Measurements from ENCODE around the gene MIOX. TPM values are rescaled to one million over a fixed set of nuclear protein-coding genes. Genes with fewer than 3 reads are reported as not detected.
A peak's percentile ranks its signal among the peaks of the same experiment; 100 is the strongest.

MIOX gene
- polyA plus RNA-seq, 3 donors = 2.4 to 13.6 (median 3.0) TPM

DNA sequence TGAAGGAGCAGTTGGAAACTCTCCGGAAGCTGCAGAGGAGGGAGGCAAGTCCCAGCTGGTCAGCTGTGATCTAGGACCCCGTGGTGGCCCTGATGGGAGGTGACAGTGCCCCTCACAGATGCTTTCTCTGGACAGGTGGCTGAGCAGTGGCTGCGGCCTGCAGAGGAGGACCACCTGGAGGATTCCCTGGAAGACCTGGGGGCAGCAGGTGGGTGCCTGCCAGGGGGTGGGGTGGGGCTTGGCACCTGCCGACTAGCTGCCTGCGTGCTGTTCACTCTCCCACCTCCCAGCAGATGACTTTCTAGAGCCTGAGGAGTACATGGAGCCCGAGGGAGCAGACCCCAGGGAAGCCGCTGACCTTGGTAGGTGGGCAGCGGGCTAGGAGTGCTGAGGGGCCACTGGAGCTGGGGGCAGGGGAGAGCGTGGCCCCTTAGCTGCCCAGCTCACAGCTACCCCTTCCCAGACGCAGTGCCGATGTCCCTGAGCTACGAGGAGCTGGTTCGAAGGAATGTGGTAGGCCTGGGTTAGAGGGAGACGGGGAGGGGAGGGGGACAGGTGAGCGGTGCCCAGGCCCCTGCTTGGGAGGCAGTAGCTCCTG is 35.6 kb downstream of the MIOX start:
- DNase-seq (ENCODE audit: extremely low read depth in 1 of 11, low read depth in 9 of 11, low spot score in 4 of 11) = no peak

GRCh38 chr22:50522806-50523438 is 36.3 kb downstream of the MIOX start:
- no peak for DNase-seq (ENCODE audit: extremely low read depth in 1 of 11, low read depth in 9 of 11, low spot score in 4 of 11)

GRCh38 chr22:50523458-50523805 is 36.8 kb downstream of the MIOX start:
- no peak for DNase-seq (ENCODE audit: extremely low read depth in 1 of 11, low read depth in 9 of 11, low spot score in 4 of 11)

GRCh38 chr22:50523806-50524675 is 37.4 kb downstream of the MIOX start:
- no peak for DNase-seq (ENCODE audit: extremely low read depth in 1 of 11, low read depth in 9 of 11, low spot score in 4 of 11)

GRCh38 chr22:50524676-50525103 is 38.0 kb downstream of the MIOX start:
- DNase-seq (ENCODE audit: extremely low read depth in 1 of 11, low read depth in 9 of 11, low spot score in 4 of 11) = no peak

DNA sequence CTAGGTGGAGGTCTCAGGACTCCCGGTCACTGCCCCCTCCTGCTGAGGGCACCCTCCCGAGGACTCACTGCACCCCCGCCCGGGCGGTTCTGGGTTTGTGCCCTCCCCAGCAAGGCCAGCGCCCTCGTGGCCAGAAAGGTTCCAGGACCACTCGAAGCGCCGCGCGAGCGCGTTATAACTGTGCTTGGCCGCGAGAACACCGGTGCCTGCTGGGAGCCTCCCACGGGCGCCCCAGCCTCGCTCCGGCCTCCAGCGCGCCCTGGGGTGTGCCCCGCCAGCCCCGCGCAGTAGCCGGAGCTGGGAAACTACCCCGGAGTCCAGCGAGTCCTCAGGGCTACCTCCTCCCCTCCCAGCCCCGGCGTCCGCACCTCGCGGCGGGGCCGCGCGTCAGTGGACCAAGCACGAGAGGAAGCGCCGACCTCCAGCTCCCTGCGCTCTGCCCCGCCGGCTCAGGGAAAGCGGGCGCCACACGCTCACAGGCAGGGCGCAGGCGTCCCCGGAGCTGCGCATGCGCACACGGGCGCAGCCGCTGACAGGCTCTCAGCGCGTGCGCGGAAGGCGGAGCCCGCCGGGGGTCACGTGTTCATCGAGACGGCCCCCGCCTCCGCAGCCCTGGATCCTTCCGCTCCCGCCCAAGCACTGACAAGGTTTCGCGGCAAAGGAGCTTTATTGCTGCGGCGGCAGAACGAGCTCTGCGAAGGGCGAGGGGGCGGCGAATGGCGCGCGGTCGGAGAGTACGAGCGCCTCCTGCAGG is 38.6 kb downstream of the MIOX start, which contains the start of gene SCO2:
SCO2 (minus strand) TSS at position 495 of the 754 bp plus-strand sequence. CDS start 1,187 bp downstream, outside the sequence.
- DNase-seq (ENCODE audit: extremely low read depth in 1 of 11, low read depth in 9 of 11, low spot score in 4 of 11) = peak; percentile 94 to 99 (median 95)

- no peak for DNase-seq (ENCODE audit: extremely low read depth in 1 of 11, low read depth in 9 of 11, low spot score in 4 of 11)
Observed at GRCh38 chr22:50525858-50526107, 39.1 kb downstream of the MIOX start.

- peak in 6 of 11 donors; percentile 43 to 67 (median 64) for DNase-seq (ENCODE audit: extremely low read depth in 1 of 11, low read depth in 9 of 11, low spot score in 4 of 11)
Observed at GRCh38 chr22:50526108-50526833, 39.6 kb downstream of the MIOX start.

GRCh38 chr22:50526834-50527801 is 40.5 kb downstream of the MIOX start:
- no peak for DNase-seq (ENCODE audit: extremely low read depth in 1 of 11, low read depth in 9 of 11, low spot score in 4 of 11)

DNA sequence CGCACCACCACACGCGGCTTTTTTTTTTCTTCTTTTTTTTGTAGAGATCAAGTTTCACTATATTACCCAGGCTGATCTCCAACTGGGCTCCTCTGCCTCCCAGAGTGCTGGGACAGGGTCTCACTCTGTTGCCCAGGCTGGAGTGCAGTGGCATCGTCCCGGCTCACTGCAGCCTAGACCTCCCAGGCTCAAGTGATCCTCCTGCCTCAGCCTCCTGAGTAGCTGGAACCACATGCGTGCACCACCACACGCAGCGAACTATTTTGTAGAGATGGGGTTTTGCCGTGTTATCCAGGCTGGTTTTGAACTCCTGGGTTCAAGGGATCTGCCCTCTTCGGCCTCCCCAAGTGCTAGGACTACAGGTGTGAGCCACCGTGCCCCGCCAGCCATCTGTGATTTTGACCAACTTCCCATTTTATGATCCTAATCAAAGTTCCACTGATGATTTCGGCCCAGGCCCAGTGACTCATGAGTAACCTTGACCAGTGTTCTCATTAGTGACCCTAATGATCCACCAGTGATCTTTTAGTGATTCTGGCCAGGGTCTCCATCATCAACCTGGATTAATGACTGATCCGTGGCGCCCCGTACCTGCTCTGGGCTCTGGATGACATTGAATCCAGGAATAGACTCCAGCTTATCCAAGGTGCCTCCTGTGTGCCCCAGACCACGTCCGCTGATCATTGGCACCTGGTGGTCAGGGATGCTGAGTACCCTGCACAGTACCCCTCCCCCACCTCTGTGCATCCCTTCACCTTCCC is 41.4 kb downstream of the MIOX start:
- no peak for DNase-seq (ENCODE audit: extremely low read depth in 1 of 11, low read depth in 9 of 11, low spot score in 4 of 11)

- DNase-seq (ENCODE audit: extremely low read depth in 1 of 11, low read depth in 9 of 11, low spot score in 4 of 11) = no peak
Observed at GRCh38 chr22:50528682-50529415, 42.2 kb downstream of the MIOX start.

DNA sequence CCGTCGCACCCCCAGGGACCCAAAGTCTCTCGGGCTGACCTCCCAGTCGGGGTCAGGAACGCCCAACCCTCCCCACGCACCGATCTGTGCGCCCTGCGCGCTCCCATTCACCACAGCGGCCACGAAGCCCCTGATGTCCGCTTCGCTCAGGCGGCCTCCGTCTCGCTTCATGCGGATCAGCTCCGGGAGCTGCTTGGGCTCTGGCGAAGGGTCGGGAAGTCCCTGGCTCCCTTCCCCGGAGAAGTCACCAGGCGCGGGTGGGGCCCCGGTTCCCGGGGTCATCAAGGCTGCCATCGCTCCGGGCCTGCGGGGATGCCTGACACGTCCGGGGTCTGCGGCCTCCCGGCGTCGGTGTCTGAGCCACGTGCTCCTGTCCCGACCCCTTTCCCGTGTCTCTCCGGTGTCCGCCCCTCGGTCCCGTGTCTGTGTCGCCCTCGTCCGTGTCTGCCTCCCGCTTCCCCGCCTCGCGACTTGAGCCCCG is 42.8 kb downstream of the MIOX start:
- DNase-seq (ENCODE audit: extremely low read depth in 1 of 11, low read depth in 9 of 11, low spot score in 4 of 11) = no peak

DNA sequence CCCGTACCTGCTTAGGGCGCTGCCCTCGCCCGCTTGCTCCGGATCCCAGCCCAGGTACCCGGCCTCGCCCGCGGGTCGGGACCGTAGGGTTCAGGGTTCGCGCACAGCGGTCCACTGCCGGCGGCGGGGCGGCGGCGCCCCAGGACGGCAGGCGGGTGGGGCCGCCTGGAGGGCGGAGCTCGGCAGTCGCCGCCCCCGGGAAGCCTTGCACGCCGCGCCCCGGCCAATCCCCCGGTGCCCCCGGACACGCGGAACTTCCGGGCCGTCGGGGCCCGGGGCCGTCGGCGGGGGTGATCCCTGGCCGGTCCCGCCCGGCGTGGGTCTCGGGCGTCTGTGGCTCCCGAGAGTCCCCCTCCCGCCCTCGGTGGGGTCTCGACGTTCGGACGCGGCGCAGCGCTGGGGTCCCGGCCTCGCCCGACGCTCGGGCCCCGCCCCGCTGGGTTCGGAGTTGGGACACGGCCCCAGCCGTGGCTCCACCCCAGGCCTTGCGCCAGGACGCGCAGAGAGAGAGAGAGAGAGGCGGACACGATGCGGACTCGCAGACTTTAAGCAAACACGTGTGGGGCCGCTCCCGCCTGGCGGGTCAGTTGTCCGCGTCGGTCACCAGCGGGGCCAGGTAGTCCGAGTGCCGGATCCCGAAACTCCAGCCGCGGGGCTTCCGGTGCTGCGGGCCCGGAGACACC is 43.4 kb downstream of the MIOX start, which contains the start of gene TYMP:
TYMP (minus strand) TSS at position 116 of the 683 bp plus-strand sequence. CDS start 303 bp downstream, outside the sequence.
- no peak for DNase-seq (ENCODE audit: extremely low read depth in 1 of 11, low read depth in 9 of 11, low spot score in 4 of 11)

- no peak for DNase-seq (ENCODE audit: extremely low read depth in 1 of 11, low read depth in 9 of 11, low spot score in 4 of 11)
Observed at GRCh38 chr22:50530580-50530876, 43.9 kb downstream of the MIOX start.

DNA sequence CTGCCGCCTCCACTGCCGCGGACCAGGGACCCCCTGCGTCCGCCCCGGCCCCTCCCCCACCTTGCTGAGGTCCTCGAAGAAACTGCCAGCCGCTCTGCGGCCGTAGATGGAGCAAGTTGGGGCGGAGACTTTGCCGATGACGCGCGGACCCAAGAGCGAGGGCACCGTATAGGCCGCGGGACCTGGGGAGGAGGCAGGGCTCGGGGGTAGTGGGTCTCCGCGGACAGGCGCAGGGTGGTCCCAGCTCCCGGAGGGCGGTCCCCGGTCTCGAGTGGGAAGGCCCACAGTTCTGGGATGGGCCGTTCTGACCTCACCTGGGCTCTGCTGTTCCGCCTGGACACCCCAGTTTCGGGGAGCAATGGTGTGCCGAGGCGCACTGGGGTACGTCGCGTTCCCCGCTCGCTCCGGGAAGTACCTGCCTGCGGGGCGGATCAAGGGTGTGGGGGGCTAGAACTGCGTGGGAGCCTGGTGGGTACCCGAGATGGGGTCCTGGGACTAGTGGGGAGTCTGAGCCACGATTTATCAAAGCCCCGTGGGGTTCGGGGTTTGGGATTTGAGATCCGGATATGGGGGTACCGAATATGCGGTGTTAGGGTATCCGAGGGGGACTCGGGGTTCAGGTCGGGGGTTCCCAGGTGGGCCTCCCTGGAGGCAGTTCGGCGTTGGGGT is 44.4 kb downstream of the MIOX start:
- DNase-seq (ENCODE audit: extremely low read depth in 1 of 11, low read depth in 9 of 11, low spot score in 4 of 11) = no peak

All from renal cortex interstitium (tissue), 11 donors.